NT2/D1 (cell line): Measurements from ENCODE around the gene HMGCS1.

Experiments used
- SUZ12 ChIP-seq: IDR thresholded peaks from 2 replicates; pipeline ENCODE4 v1.6.1; 2011; ENCODE audit not compliant: insufficient read length, insufficient read depth; ENCODE audit errors: extremely low read depth
- YY1 ChIP-seq: IDR thresholded peaks from 2 replicates; pipeline ENCODE4 v1.6.1; 2011; ENCODE audit not compliant: insufficient read length, insufficient read depth
- ZNF274 ChIP-seq: IDR thresholded peaks from 2 replicates; pipeline ENCODE4 v1.6.1; 2011; ENCODE audit warnings: mild to moderate bottlenecking, low read depth, low read length

- TF ChIP-seq YY1 (no peak), SUZ12 (no peak), ZNF274 (no peak)
These were observed 45.1 kb upstream of the HMGCS1 start for GRCh38 chr5:43358301-43358700.
